ENCODE measurements around the gene FIG4.
A peak's percentile ranks its signal among the peaks of the same experiment; 100 is the strongest.
"Not testable (repeated sequence)": the region's sequence is repeated elsewhere in the genome, so short reads cannot be mapped to it uniquely, and the experiment has no call there.

FIG4 gene

GRCh38 chr6:109770047-109770446, 79.0 kb downstream of the FIG4 start:
- no peak for TF ChIP-seq CTCF (IDR thresholded peaks at IDR 0.05)
- Histone ChIP-seq H3K27ac (peak overlapping the region; percentile 100), H3K27me3 (no peaks in the 10 kb centered on the region), H3K36me3 (peaks cover 8% of the 10 kb centered on the region), H3K9me3 (no peaks in the 10 kb centered on the region), H3K4me3 (ENCODE audit: low read depth in 1 of 2, low read length in 1 of 2) (peak overlapping the region in 1 of 2 experiments; percentile 25), H3K4me1 (ENCODE audit: control insufficient read depth in 1 of 2, insufficient read depth in 1 of 2, low read depth in 1 of 2, low read length in 1 of 2) (peaks cover 49 to 55% of the 10 kb centered on the region in 2 experiments)

GRCh38 chr6:109770779-109771178, 79.7 kb downstream of the FIG4 start:
- peak overlapping the region in 1 of 2 experiments; percentile 25 for H3K4me3 ChIP-seq (ENCODE audit: low read depth in 1 of 2, low read length in 1 of 2)
- H3K4me1 ChIP-seq (ENCODE audit: control insufficient read depth in 1 of 2, insufficient read depth in 1 of 2, low read depth in 1 of 2, low read length in 1 of 2), result peaks cover 51 to 62% of the 10 kb centered on the region in 2 experiments
- TF ChIP-seq CTCF (IDR thresholded peaks at IDR 0.05), result no peak
- no peaks in the 10 kb centered on the region for H3K27me3 ChIP-seq
- H3K36me3 ChIP-seq, result peaks cover 5% of the 10 kb centered on the region
- no peaks in the 10 kb centered on the region for H3K9me3 ChIP-seq
- peak overlapping the region; percentile 100 for H3K27ac ChIP-seq

- Histone ChIP-seq H3K4me3 (ENCODE audit: low read depth in 1 of 2, low read length in 1 of 2) (peak overlapping the region; percentile 9 to 15), H3K27ac (peak overlapping the region; percentile 100), H3K4me1 (ENCODE audit: control insufficient read depth in 1 of 2, insufficient read depth in 1 of 2, low read depth in 1 of 2, low read length in 1 of 2) (peaks cover 61 to 76% of the 10 kb centered on the region in 2 experiments)
- not testable (repeated sequence) for H3K9me3 ChIP-seq, H3K36me3 ChIP-seq, H3K27me3 ChIP-seq
These were observed 81.1 kb downstream of the FIG4 start for GRCh38 chr6:109771939-109772755.

DNA sequence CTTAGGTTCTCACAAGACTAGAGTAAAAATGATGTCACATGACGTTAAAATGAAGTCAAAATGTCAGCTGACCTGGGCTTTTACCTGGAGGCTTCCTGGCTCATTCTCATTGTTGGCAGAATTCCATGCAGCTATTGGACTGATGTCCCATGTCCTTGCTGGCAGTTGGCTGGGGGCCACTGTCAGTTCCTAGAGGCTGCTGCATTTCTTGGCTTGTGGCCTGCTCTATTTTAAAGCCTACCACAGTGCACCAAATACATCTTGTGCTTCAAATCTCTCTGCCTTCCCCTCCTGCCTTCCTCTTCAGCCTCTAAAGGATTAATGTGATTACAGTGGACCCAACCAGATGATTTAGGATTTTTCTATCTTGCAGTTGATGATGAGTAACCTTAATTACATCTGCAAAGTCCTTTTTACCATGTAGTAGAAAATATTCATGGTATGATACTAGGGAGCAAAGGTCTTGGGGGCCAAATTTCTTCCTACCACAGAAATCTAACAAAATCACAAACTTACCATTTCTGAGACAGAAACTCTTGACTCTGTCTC, 81.9 kb downstream of the FIG4 start:
- no peak for TF ChIP-seq CTCF (IDR thresholded peaks at IDR 0.05)
- H3K36me3 ChIP-seq, result no peaks in the 10 kb centered on the region
- peak overlapping the region; percentile 6 to 9 for H3K4me3 ChIP-seq (ENCODE audit: low read depth in 1 of 2, low read length in 1 of 2)
- peak overlapping the region; percentile 100 for H3K27ac ChIP-seq
- H3K27me3 ChIP-seq, result no peaks in the 10 kb centered on the region
- no peaks in the 10 kb centered on the region for H3K9me3 ChIP-seq
- peaks cover 61 to 82% of the 10 kb centered on the region in 2 experiments for H3K4me1 ChIP-seq (ENCODE audit: control insufficient read depth in 1 of 2, insufficient read depth in 1 of 2, low read depth in 1 of 2, low read length in 1 of 2)

DNA sequence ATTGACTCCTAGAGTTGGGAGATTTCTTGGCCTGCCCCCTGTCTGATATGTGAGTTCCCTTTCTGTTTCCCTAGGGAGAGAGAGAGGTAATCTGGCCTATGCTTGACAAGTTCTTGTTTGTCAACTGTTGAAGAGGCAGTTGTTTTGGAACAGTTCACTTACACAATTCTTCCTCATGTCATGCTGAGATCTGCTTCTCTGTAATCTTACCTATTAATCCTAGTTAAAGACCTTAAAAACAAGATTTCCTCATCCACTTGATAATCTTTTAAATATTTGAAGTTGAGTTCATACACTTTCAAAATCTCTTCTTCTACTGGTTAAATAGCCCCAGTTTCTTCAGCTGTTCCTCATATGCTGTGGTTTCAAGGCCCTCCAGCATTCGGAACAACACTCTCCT, 89.9 kb downstream of the FIG4 start:
- no peaks in the 10 kb centered on the region for H3K36me3 ChIP-seq
- H3K4me3 ChIP-seq (ENCODE audit: low read depth in 1 of 2, low read length in 1 of 2), result peak overlapping the region in 1 of 2 experiments; percentile 5
- H3K27me3 ChIP-seq, result no peaks in the 10 kb centered on the region
- H3K9me3 ChIP-seq, result no peaks in the 10 kb centered on the region
- peak overlapping the region; percentile 93 for H3K27ac ChIP-seq
- peaks cover 36 to 64% of the 10 kb centered on the region in 2 experiments for H3K4me1 ChIP-seq (ENCODE audit: control insufficient read depth in 1 of 2, insufficient read depth in 1 of 2, low read depth in 1 of 2, low read length in 1 of 2)
- no peak for TF ChIP-seq CTCF (IDR thresholded peaks at IDR 0.05)

- TF ChIP-seq CTCF (IDR thresholded peaks at IDR 0.05), result no peak
- H3K27ac ChIP-seq, result peak overlapping the region; percentile 93
- no peak overlapping the region for H3K4me3 ChIP-seq (ENCODE audit: low read depth in 1 of 2, low read length in 1 of 2)
- no peaks in the 10 kb centered on the region for H3K27me3 ChIP-seq
- no peaks in the 10 kb centered on the region for H3K36me3 ChIP-seq
- H3K9me3 ChIP-seq, result no peaks in the 10 kb centered on the region
- peaks cover 28 to 49% of the 10 kb centered on the region in 2 experiments for H3K4me1 ChIP-seq (ENCODE audit: control insufficient read depth in 1 of 2, insufficient read depth in 1 of 2, low read depth in 1 of 2, low read length in 1 of 2)
These were observed 91.4 kb downstream of the FIG4 start for GRCh38 chr6:109782491-109782999.

Measured in neutrophil (primary cell).